CD4-positive, alpha-beta T cell treated with Interferon gamma for 1 hour (primary cell): ENCODE data around the gene NEK5.
"Not testable (repeated sequence)": the region's sequence is repeated elsewhere in the genome, so short reads cannot be mapped to it uniquely, and the experiment has no call there.

Experiments used
- DNase-seq: peaks from one replicate; pipeline ENCODE4 v3.0.0-alpha.2; 2020

The NEK5 gene, protein sequence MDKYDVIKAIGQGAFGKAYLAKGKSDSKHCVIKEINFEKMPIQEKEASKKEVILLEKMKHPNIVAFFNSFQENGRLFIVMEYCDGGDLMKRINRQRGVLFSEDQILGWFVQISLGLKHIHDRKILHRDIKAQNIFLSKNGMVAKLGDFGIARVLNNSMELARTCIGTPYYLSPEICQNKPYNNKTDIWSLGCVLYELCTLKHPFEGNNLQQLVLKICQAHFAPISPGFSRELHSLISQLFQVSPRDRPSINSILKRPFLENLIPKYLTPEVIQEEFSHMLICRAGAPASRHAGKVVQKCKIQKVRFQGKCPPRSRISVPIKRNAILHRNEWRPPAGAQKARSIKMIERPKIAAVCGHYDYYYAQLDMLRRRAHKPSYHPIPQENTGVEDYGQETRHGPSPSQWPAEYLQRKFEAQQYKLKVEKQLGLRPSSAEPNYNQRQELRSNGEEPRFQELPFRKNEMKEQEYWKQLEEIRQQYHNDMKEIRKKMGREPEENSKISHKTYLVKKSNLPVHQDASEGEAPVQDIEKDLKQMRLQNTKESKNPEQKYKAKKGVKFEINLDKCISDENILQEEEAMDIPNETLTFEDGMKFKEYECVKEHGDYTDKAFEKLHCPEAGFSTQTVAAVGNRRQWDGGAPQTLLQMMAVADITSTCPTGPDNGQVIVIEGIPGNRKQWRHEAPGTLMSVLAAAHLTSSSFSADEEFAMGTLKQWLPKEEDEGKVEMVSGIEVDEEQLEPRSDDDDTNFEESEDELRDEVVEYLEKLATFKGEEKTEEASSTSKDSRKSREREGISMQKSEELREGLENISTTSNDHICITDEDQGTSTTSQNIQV

GRCh38 chr13:52128714-52129700 is at the start of gene NEK5:
NEK5 (minus strand) TSS chr13:52129073; CDS start chr13:52127482, 1,591 bp downstream.
- DNase-seq, result peak; percentile 16

DNA sequence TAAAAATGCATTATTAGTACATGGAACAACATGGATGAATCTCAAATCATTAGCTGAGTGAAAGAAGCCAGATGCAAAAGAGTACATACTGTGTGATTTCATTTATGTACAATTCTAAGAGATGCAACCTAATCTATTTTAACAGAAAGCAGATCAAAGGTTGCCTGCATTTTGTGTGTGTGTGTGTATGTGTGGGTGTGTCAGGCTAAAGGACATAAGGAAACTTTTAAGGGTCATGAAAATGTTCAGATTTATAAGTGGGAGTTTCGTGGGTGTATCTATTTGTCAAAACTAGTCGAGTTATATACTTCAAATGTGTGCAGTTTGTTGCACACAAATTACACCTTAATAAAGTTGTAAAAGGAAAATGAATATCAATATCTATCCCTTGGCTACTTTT is 48.4 kb upstream of the NEK5 start:
- DNase-seq, result no peak

GRCh38 chr13:52173970-52174369 is 45.1 kb upstream of the NEK5 start:
- DNase-seq, result not testable (repeated sequence)

DNA sequence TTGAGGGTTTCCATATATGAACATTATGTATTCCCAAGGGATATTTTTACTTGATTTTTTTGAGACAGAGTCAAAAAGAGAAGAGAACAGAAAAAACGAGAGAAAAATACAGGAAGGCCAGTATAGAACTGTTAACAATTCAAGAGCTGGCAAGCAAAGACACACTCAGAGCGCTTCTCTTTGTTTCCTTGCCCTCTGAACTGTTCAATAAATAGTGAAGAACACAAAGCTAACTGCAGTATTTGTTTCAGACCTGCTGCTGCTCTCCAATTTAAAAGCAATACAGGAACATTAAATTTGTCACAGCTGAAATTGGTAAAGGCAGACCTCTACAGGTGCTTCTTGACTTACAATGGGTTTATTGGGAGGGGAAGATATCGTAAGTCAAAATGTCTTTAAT is 44.5 kb upstream of the NEK5 start:
- no peak for DNase-seq

DNA sequence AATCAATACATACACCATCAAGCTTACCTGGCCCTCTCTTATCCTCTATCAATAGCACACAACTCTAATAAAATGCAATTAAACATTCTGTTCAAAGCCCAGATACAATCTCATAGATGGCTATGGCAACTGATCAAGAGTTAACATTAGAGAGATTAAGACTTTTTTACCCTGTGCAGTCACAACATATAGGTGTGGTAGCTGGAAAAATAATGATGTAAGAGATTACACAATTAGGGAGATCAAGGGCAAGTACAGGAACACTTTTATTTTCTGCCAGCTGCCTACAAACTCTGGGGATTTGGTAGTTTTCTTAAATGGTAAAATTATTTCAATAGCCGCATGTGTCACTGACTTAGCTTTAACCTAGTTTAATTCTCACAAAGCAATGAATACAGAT is 42.8 kb upstream of the NEK5 start:
- not testable (repeated sequence) for DNase-seq

GRCh38 chr13:52170828-52171391 is 42.0 kb upstream of the NEK5 start:
- not testable (repeated sequence) for DNase-seq

- no peak for DNase-seq
Measured at GRCh38 chr13:52169839-52170238, 41.0 kb upstream of the NEK5 start.

GRCh38 chr13:52165411-52165810 is 36.5 kb upstream of the NEK5 start:
- DNase-seq, result no peak

DNA sequence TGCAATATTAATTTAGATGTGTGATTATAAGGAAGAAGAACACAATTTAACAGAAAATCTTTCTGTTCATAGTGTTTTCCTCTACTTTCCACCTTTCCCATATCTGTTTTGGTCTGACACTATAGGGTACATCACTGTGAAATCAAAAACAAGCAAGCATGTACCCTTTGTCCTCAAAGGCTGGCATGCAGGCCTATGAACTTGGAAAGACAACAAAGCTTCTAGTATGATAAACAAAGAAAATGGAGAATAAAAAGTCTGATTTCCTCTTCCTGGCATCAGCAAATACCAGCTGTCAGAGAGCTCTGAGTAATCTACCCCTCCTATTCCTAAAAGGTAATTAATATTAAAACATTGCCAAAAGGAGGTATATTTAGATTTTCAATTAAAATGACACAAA is 36.1 kb upstream of the NEK5 start:
- DNase-seq, result no peak

DNA sequence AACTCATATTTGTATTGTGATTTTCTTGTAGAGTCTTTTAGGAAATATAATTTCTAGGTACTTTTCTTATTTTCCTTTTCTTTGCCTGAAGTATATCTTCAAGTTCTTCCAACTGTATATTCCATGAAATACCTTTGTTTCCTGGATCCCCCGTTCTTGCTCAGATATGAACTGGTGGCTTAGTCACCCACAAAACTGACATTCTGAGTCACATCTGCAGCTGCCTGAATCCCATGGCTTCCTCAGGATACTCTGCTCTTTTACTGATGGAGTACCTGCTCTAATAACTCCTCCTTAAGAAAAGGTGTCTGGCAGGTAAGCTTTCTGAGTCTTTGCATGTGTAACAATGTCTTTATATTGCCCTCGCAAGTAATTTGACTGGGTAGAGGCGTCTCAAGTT is 35.0 kb upstream of the NEK5 start:
- DNase-seq, result not testable (repeated sequence)

DNA sequence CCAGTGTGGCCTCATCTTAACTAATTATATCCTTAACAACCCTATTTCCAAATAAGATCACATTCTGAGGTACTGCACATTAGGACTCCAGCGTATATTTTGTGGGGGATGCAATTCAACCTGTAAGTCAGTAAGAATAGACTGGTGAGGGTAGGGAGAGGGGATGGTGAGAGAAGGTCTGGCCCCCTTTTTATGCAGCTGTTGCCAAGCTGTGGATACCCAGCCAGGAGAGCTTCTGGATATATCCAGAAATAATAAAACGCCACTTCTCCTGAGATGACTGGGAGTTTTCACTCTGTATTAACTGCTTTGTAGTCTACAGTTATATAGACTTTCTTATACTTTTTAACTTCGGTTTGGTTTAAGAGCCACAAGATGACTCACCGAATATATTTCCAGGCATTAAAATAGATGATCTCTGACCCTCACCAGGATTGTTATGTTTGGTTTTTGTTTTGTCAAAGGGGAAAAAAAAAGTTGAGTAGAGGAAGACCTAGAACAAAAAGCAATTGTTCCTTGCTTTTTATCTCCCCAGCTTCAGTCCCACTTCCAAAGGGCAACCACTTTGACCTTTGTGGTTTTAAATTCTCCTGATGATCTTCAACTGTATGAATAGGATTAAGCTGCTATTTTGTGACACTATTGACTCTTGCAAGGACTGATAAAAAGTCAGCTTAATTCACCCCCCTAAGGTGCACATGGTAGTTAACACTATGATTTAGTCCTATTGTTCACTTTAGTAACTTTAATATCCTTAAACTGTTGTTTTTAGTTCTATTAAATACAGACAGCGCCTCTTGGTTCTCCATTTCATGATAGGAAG is 33.6 kb upstream of the NEK5 start:
- no peak for DNase-seq

GRCh38 chr13:52161181-52161646 is 32.3 kb upstream of the NEK5 start:
- no peak for DNase-seq

GRCh38 chr13:52160506-52160905 is 31.6 kb upstream of the NEK5 start:
- DNase-seq, result no peak

DNA sequence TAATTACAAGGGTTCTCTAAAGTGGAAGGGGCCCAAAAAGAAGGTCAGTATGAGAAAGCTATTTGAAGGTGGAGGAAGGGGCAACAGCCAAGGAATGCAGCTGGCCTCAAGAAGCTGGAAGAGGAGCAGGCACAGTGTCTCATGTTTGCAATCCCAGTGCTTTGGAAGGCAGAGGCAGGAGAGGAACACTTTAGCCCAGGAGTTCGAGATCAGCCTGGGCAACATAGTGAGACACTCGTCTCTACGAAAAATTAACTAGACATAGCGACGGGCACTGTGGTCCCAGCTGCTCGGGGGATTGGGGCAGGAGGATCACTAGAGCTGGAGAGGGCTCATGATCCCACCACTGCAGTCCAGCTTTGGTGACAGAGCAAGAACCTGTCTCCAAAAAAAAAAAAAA is 31.2 kb upstream of the NEK5 start:
- DNase-seq, result no peak

- DNase-seq, result peak; percentile 55
Measured at GRCh38 chr13:52159159-52159982, 30.5 kb upstream of the NEK5 start, which contains the start of gene NEK3. NEK3 (minus strand) TSS chr13:52159597; CDS start chr13:52156191, 3,406 bp downstream.

DNA sequence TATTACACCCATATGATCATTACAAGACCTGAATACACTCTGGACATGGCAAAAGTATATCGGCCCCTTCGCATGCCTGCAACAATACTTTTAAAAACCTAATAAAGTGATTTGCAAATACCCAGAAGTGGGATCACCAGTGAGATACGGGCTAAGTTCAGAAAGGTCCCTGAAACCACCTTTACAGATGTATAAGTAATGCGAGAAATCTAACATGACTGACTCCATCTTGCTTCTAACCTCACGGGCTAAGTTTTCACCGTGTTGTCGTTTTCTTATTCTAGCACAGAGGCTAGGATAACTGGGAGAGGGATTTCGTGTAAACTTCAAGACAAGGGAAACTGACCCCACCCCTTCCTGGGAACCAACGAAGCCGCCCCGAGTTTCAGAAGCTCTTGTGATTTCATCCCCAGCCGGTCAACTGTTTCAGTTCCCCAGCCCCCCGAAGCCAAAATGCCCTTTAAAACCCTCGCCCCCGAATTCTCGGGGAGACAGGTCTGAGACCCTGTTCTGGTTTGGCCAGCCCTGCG is 29.8 kb upstream of the NEK5 start:
- no peak for DNase-seq

DNA sequence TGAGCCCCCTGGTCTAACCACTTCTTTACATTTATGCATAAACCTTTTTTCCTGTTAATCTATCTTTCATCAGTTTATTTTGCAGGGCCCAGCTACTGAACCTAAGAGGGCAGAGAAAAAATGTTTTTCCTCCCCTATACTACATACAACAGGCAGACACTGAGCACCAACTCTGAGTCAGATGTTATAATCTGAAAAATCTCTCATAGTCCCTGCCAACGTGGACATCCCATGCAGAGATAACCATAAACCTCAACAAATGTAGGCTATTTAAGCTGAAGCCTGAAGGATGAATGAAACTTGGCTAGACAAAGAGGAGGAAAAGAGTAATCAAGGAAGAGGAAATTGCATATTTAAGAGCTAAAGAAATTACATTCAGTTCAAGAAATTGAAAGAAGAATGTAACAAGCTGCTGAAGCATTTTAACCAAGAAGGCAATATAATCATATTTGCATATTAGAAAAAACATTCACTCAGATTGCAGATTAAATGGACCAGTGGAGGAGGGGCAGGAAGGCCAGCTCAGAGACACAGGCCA is 27.9 kb upstream of the NEK5 start:
- DNase-seq, result no peak

DNA sequence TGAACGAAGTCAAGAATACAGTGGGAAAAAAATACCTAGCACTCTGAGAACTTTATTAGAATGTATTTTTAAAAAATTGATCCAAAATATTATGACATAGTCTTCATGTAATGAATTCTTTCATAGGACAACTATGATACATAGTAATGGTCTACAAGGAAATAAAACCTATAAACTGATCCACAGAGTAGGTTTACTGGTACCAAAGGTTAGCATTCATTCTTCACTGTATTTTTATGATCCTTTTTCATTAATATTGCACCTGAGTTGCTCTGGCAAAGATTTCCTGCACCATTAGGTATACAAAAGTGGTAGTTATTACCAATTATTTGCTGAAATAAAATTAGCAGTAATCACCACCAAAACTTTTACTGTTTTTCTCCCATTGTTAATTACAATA is 26.3 kb upstream of the NEK5 start:
- no peak for DNase-seq

DNA sequence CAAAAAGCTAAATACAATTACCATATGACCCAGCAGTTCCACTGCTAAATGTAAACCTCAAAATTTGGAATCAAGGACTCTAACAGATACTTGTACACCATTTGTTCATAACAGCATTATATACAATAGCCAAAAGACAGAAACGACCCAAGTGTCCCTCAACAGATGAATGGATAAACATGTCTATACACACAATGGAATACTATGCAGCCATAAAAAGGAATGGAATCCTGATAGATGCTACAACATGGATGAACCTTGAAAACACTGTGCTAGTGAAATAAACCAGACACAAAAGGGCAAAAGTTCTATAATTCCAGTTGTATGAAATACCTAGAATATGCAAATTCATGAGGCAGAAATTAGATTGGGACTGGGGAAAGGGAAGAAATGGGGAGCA is 18.4 kb upstream of the NEK5 start:
- no peak for DNase-seq

GRCh38 chr13:52141299-52141698 is 12.4 kb upstream of the NEK5 start:
- DNase-seq, result no peak
